ENCODE data around the gene GPSM1.
A peak's percentile ranks its signal among the peaks of the same experiment; 100 is the strongest.

GPSM1 gene

DNA sequence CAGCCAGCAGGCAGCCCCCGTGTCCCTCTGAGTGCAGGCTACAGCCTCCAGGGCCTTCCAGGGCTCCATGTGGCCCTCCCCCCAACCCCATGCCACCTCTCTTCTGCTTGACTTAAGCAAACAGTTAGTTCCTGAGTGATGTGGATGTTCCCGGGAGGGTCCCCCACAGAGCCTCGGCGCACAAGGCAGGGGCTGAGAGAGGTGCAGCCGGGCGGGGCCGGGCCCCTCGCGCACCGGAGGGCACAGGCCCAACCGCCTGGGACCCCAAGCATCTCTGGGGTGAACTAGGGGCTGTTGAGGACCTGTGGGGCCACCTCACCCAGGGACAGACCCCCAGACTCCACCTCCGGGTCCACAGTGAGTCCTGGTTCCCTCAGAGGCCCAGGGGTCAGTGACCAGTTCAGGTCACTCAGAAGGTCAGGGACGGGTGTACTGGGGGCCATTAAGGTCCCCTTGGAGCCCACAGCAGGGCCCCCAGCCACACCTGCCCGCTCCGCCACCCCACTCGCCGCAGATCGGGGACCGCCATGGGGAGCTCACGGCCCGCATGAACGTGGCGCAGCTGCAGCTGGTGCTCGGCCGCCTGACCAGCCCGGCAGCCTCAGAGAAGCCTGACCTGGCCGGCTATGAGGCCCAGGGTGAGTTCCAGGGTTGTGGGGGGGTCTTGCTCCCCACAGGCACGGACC, 13.2 kb downstream of the GPSM1 start:
- Histone ChIP-seq H3K27ac (ENCODE audit: insufficient read depth, low read depth, low read length, poor library complexity, severe bottlenecking) (no peak overlapping the region), H3K9me3 (ENCODE audit: control insufficient read depth, low read length) (no peaks in the 10 kb centered on the region), H3K27me3 (ENCODE audit: control insufficient read depth, insufficient read depth, low read length, poor library complexity, severe bottlenecking) (no peaks in the 10 kb centered on the region), H3K36me3 (ENCODE audit: control insufficient read depth, insufficient read depth, low read length) (no peaks in the 10 kb centered on the region), H3K4me3 (ENCODE audit: insufficient read depth, low read depth, low read length) (no peak overlapping the region), H3K4me1 (ENCODE audit: control insufficient read depth, insufficient read depth, low read length) (peaks cover 17% of the 10 kb centered on the region)
- WGBS, 2 experiments: 96 to 97% methylated on average over 28 of the region's 28 CpGs

DNA sequence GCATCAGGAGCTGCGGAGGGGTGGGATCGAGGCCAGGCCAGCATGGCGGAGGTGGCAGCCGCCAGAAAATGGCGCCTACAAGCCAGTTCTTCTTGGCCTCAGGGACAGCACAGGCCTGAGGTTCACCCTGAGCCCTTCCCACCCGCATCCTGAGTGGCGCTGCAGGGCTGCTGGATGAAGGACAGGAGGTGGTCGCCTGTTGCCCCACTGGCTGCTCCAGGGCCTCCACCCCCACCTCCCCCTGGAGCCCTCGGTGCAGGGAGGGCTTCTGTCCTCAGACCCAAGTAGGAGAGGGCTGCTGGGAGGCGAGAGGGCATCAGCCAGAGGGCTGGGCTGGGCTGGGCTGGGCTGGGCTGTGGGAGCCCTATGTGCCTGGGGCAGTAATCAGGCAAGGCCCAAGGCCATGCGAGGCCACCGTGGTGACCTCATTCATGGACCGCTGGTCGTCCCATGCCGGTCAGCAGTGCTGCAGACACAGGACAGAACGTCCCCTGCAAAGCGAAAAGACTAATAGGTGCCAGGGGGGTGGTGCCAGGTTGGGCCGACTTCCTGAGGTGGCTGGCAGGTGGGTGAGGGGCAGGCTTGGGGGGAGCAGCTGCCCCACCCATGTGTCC, 13.8 kb downstream of the GPSM1 start:
- H3K4me1 ChIP-seq (ENCODE audit: control insufficient read depth, insufficient read depth, low read length): peaks cover 19% of the 10 kb centered on the region
- H3K4me3 ChIP-seq (ENCODE audit: insufficient read depth, low read depth, low read length): no peak overlapping the region
- H3K9me3 ChIP-seq (ENCODE audit: control insufficient read depth, low read length): no peaks in the 10 kb centered on the region
- no peaks in the 10 kb centered on the region for H3K36me3 ChIP-seq (ENCODE audit: control insufficient read depth, insufficient read depth, low read length)
- WGBS, 2 experiments: 96% methylated on average over 18 of the region's 18 CpGs
- no peaks in the 10 kb centered on the region for H3K27me3 ChIP-seq (ENCODE audit: control insufficient read depth, insufficient read depth, low read length, poor library complexity, severe bottlenecking)
- no peak overlapping the region for H3K27ac ChIP-seq (ENCODE audit: insufficient read depth, low read depth, low read length, poor library complexity, severe bottlenecking)

DNA sequence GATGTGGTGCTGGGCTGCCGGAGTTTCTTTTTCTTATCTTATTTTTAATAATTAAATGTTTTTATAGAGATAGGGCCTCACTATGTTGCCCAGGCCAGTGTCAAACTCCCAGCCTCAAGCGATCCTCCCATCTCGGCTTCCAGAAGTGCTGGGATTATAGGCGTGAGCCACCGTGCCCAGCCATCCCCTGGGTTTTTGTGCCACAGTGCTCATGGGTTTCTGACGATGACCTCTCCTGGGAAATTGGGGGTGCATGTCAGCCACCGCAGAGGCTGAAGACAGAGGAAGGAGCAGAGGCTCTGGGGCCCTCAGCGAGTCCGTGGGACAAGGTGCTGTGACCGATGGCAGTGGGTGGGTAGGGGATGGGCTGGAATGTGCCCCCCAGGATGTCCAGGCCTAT, 14.4 kb downstream of the GPSM1 start:
- H3K4me3 ChIP-seq (ENCODE audit: insufficient read depth, low read depth, low read length): peak overlapping the region; percentile 34
- no peak overlapping the region for H3K27ac ChIP-seq (ENCODE audit: insufficient read depth, low read depth, low read length, poor library complexity, severe bottlenecking)
- 92 to 93% methylated on average over 9 to 10 of the region's 10 CpGs for WGBS, 2 experiments
- peaks cover 25% of the 10 kb centered on the region for H3K4me1 ChIP-seq (ENCODE audit: control insufficient read depth, insufficient read depth, low read length)
- H3K36me3 ChIP-seq (ENCODE audit: control insufficient read depth, insufficient read depth, low read length): no peaks in the 10 kb centered on the region
- H3K9me3 ChIP-seq (ENCODE audit: control insufficient read depth, low read length): no peaks in the 10 kb centered on the region
- H3K27me3 ChIP-seq (ENCODE audit: control insufficient read depth, insufficient read depth, low read length, poor library complexity, severe bottlenecking): no peaks in the 10 kb centered on the region

DNA sequence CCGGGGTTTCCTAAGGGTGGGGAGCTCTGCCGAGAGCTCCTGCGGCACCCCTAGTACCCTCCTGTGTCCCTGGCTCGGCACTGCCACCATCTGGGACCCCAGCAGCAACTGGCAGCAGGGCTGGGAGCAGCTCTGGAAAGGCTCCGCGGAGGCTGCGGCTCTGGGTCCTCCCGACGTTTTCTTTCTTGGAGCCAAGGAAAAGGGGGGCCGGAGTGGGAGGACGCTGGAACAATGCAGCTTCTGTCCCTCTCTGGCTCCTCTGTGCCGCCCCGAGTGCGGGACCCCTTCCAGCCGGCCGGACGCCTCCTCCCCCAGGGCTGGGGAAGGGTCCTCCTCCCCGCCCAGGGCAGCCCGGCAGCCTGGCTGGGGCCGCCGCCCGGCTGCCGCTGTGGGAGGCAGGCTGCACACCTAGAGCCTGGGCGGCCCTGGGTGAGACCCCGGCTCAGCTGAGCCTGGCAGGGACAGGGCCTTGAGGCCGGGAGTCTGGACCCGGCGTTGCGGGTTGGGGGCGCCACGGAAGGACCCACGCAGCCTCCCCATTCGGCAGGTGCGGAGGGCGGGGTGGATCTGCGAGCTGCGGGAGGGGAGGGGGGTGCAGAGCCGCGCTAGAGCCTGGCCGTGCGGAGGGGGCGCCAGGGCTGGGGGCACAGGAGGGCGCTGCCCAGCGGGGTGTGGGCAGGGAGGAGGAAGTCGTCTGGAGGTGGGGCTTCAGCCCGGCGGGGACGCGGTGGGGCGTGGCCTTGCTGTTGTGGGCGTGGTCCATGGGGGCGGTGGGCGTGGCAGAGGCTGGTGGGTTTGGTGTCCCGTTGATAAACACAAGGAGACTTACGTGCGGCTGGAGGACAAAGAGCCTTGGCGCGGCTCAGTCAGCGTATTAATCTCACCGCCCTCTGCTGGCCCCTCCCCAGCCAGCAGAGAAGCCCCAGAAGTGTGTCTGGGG, 15.1 kb downstream of the GPSM1 start:
- Histone ChIP-seq H3K36me3 (ENCODE audit: control insufficient read depth, insufficient read depth, low read length) (no peaks in the 10 kb centered on the region), H3K9me3 (ENCODE audit: control insufficient read depth, low read length) (no peaks in the 10 kb centered on the region), H3K4me1 (ENCODE audit: control insufficient read depth, insufficient read depth, low read length) (peaks cover 25% of the 10 kb centered on the region), H3K4me3 (ENCODE audit: insufficient read depth, low read depth, low read length) (peak overlapping the region; percentile 34), H3K27ac (ENCODE audit: insufficient read depth, low read depth, low read length, poor library complexity, severe bottlenecking) (peak overlapping the region; percentile 69), H3K27me3 (ENCODE audit: control insufficient read depth, insufficient read depth, low read length, poor library complexity, severe bottlenecking) (no peaks in the 10 kb centered on the region)
- WGBS, 2 experiments: 11 to 12% methylated on average over 60 of the region's 60 CpGs

DNA sequence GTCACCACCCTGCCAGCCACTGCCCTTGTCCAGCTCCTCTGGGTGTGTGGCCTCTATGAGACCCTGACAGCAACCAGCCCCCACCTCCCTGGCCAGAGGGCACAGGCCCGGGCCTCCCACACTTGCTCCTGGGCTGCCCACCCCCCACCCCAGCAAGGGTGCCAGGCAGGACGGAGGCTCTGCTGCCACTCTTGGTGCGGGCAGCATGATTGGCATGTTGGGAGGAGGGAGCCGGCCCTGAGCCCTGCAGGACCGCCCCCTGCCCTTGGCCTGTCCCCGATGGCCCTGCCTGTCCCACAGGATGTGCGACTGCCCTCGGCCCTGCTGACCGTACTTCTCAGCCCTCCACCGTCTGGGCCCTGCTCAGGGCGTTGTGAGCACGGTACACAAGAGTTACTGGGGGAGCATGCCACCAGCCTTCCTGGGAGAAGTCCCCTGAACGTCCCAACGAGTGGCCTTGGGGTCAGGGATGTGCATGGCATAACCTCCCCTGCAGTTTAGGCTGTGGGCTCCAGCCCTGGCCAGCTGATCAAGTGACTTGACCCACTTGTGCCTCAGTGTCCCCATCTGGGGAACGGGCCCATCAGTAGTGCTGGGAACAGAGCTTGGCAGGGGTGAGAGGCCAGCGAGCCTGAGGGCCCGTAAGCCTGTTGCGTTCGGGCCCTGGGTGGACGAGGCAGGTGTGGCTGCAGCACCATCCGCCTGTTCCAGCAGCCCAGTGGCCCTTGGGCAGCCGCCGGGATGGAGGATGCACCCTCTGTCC, 16.0 kb downstream of the GPSM1 start:
- H3K27me3 ChIP-seq (ENCODE audit: control insufficient read depth, insufficient read depth, low read length, poor library complexity, severe bottlenecking): no peaks in the 10 kb centered on the region
- H3K27ac ChIP-seq (ENCODE audit: insufficient read depth, low read depth, low read length, poor library complexity, severe bottlenecking): peak overlapping the region; percentile 64
- WGBS, 2 experiments: 75 to 81% methylated on average over 23 of the region's 23 CpGs
- H3K4me1 ChIP-seq (ENCODE audit: control insufficient read depth, insufficient read depth, low read length): peaks cover 25% of the 10 kb centered on the region
- no peaks in the 10 kb centered on the region for H3K36me3 ChIP-seq (ENCODE audit: control insufficient read depth, insufficient read depth, low read length)
- H3K4me3 ChIP-seq (ENCODE audit: insufficient read depth, low read depth, low read length): peak overlapping the region; percentile 14
- H3K9me3 ChIP-seq (ENCODE audit: control insufficient read depth, low read length): no peaks in the 10 kb centered on the region

DNA sequence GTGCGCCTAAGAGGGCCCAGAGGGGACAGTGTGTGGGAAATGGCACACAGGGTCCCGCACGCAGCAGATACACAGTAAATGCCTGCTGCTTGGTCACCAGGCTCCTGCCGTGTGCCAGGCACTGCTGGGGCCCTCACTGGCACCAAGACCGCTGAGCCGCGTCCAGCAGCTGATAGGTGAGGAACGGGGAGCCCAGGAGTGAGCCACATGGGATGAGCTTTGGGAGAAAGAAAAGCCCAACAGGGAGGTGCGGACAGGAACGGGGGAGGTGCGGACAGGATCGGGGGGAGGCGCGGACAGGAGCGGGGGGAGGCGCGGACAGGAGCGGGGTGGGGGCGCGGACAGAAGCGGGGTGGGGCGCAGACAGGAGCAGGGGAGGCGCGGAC, 16.5 kb downstream of the GPSM1 start:
- Histone ChIP-seq H3K4me1 (ENCODE audit: control insufficient read depth, insufficient read depth, low read length) (peaks cover 24% of the 10 kb centered on the region), H3K36me3 (ENCODE audit: control insufficient read depth, insufficient read depth, low read length) (no peaks in the 10 kb centered on the region), H3K27me3 (ENCODE audit: control insufficient read depth, insufficient read depth, low read length, poor library complexity, severe bottlenecking) (no peaks in the 10 kb centered on the region), H3K27ac (ENCODE audit: insufficient read depth, low read depth, low read length, poor library complexity, severe bottlenecking) (no peak overlapping the region), H3K4me3 (ENCODE audit: insufficient read depth, low read depth, low read length) (no peak overlapping the region), H3K9me3 (ENCODE audit: control insufficient read depth, low read length) (no peaks in the 10 kb centered on the region)
- 94 to 95% methylated on average over 24 of the region's 24 CpGs for WGBS, 2 experiments

DNA sequence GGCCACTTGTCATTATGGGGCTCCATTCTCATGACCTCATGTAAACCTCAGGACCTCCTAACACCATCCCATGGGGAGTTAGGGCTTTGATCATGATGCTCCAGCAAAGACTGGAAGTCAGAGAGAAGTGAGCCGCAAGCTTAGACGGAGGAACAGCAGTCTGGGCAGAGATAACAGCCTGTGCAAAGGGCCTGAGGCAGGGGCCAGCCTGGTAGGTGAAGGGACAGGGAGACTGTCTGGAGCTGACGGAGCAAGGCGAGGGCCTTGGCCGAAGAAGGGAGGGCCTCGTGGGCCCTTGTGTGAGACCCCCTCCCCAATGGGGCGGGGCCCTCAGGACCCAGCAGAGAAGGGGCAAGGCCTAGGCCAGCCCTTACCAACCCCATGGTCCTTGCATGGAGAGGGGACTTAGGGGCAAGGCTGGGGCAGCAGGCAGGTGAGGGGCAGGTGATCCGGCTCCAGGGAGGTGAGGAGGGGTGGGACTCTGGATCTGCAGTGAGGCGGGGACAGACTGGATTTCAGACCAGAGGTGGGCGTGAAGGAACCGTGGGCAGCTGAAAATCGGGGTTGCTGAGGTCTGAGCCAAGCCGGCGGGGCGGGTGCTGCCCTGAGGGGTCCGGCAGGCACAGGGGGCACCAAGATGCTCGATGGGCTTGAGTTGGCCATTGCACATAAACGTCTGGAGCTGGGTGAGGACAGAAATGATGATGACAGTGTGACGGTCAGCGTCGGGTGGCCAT, 17.4 kb downstream of the GPSM1 start:
- H3K4me3 ChIP-seq (ENCODE audit: insufficient read depth, low read depth, low read length): no peak overlapping the region
- H3K4me1 ChIP-seq (ENCODE audit: control insufficient read depth, insufficient read depth, low read length): peaks cover 21% of the 10 kb centered on the region
- no peaks in the 10 kb centered on the region for H3K27me3 ChIP-seq (ENCODE audit: control insufficient read depth, insufficient read depth, low read length, poor library complexity, severe bottlenecking)
- 89 to 90% methylated on average over 21 of the region's 21 CpGs for WGBS, 2 experiments
- no peak overlapping the region for H3K27ac ChIP-seq (ENCODE audit: insufficient read depth, low read depth, low read length, poor library complexity, severe bottlenecking)
- H3K9me3 ChIP-seq (ENCODE audit: control insufficient read depth, low read length): no peaks in the 10 kb centered on the region
- no peaks in the 10 kb centered on the region for H3K36me3 ChIP-seq (ENCODE audit: control insufficient read depth, insufficient read depth, low read length)

DNA sequence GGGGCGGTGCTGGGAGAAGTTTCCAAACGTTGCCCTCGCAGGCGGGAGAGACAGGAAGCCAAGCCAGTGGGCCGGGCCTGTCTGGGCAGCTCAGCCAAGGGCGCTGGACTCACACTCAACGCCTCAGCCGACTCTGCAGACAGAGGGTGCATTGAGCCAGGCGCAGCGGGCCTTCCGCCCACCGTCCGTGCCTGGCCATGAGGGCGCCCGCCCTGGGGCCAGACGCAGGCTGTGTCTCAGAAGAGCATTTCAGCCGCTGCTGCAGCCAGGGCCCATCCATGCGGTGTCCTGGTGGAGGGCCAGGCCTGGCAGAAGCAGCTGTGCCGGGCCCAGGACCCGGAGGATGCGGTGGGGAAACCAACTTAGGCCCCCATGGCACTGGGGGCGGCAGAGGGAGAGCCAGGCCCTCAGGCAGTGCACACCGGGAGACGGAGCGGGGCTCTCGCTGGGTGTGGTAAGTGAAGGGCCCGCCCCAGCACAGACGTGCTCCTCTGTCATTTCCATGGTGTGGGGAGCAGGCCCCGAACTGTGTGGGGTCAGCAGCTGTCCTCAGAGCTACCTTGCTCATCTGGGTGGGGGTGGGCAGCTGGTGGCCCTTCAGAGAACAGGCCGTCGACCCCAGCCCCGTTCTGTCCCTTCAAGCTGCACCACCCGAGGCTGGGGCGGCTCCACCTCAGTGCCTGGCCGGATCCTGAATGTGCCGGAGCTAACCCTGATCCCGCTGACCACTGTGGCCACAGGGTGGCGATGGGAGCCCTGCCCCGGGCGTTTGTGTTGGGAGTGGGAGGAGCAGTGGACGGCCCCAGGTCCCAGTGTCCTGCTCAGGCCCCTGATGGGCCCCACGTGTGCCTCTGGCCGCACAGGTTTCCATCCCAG, 18.2 kb downstream of the GPSM1 start:
- H3K27ac ChIP-seq (ENCODE audit: insufficient read depth, low read depth, low read length, poor library complexity, severe bottlenecking): no peak overlapping the region
- 72 to 73% methylated on average over 43 of the region's 43 CpGs for WGBS, 2 experiments
- H3K4me3 ChIP-seq (ENCODE audit: insufficient read depth, low read depth, low read length): no peak overlapping the region
- no peaks in the 10 kb centered on the region for H3K27me3 ChIP-seq (ENCODE audit: control insufficient read depth, insufficient read depth, low read length, poor library complexity, severe bottlenecking)
- H3K36me3 ChIP-seq (ENCODE audit: control insufficient read depth, insufficient read depth, low read length): no peaks in the 10 kb centered on the region
- peaks cover 21% of the 10 kb centered on the region for H3K4me1 ChIP-seq (ENCODE audit: control insufficient read depth, insufficient read depth, low read length)
- H3K9me3 ChIP-seq (ENCODE audit: control insufficient read depth, low read length): no peaks in the 10 kb centered on the region

DNA sequence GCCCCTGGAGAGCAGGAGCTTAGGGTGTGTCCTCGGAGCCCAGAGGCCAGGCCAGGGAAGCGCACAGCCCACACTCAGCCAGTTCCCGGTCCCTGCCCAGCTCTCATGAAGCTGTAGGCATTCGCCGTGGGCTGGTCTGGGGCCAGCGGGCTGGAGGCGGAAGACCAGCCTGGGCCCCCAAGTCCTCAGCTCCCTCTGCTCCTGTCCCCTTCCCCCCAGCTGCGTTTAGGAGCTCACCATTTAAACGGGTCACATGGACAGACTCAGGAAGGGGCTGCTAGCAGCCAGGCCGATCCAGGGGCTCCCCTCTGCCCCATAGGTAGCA, 18.8 kb downstream of the GPSM1 start:
- H3K4me1 ChIP-seq (ENCODE audit: control insufficient read depth, insufficient read depth, low read length): peaks cover 21% of the 10 kb centered on the region
- no peaks in the 10 kb centered on the region for H3K36me3 ChIP-seq (ENCODE audit: control insufficient read depth, insufficient read depth, low read length)
- H3K9me3 ChIP-seq (ENCODE audit: control insufficient read depth, low read length): no peaks in the 10 kb centered on the region
- WGBS, 2 experiments: 81 to 82% methylated on average over 10 of the region's 10 CpGs
- no peaks in the 10 kb centered on the region for H3K27me3 ChIP-seq (ENCODE audit: control insufficient read depth, insufficient read depth, low read length, poor library complexity, severe bottlenecking)
- H3K27ac ChIP-seq (ENCODE audit: insufficient read depth, low read depth, low read length, poor library complexity, severe bottlenecking): no peak overlapping the region
- H3K4me3 ChIP-seq (ENCODE audit: insufficient read depth, low read depth, low read length): no peak overlapping the region

All from ectodermal cell (in vitro differentiated cells).